A549 (cell line): ENCODE data around the gene FAM72A. TPM values are rescaled to one million over a fixed set of nuclear protein-coding genes. Genes with fewer than 3 reads are reported as not detected.
"Not testable (repeated sequence)": the region's sequence is repeated elsewhere in the genome, so short reads cannot be mapped to it uniquely, and the experiment has no call there.

Source experiments
- ATAC-seq, 2 experiments: fragments of 200-7000 bp in 1 of 2; fragments of >200 bp in 1 of 2; cut with Nextera tagmentation in 1 of 2; cut with Tn5 transposase in 1 of 2; 3 replicates each; pipeline versions ENCODE4 v1.8.0 to v1.9.1; 2018 to 2020; ENCODE audit warnings: mild to moderate bottlenecking in 1 of 2, moderate library complexity in 1 of 2
- CTCF ChIA-PET: fragments of 300-600 bp; sonication (Branson Sonifier 250); formaldehyde crosslinking; extraction: SDS; loops from one replicate; lab custom pipeline; 2021; ENCODE audit warnings: antibody characterized with exemption, inconsistent platforms; lab: Yijun Ruan, JAX
- POLR2A ChIA-PET: fragments of 350-600 bp; formaldehyde crosslinking; extraction: SDS; loops from one replicate; lab custom pipeline; 2021; ENCODE audit warnings: antibody characterized with exemption, inconsistent platforms; lab: Yijun Ruan, JAX
- DNase-seq, 2 experiments: peaks; one replicate each; pipeline versions ENCODE4 v3.0.0 to v3.0.0-alpha.2; 2011 to 2016; ENCODE audit warnings: low read depth in 1 of 2, low spot score in 1 of 2
- FAIRE-seq: peaks from 2 replicates; lab custom pipeline; 2011; peaks lifted over from hg19 to GRCh38; lab: Jason Lieb, UNC
- H3K27ac ChIP-seq, 2 experiments: fragments of >200 bp; sonication (Bioruptor Twin); formaldehyde crosslinking; 3 replicates each; pipeline ENCODE4 v1.5.1; 2016 to 2017
- H3K4me1 ChIP-seq: fragments of >200 bp; sonication (Bioruptor Twin); formaldehyde crosslinking; 3 replicates; pipeline ENCODE4 v1.6.1; 2016
- H3K4me2 ChIP-seq: fragments of >200 bp; sonication (Bioruptor Twin); formaldehyde crosslinking; 3 replicates; pipeline ENCODE4 v1.6.1; 2016
- H3K4me3 ChIP-seq: fragments of >200 bp; sonication (Bioruptor Twin); formaldehyde crosslinking; 3 replicates; pipeline ENCODE4 v1.5.1; 2016
- H3K9me3 ChIP-seq: fragments of >200 bp; sonication (Bioruptor Twin); formaldehyde crosslinking; 3 replicates; pipeline ENCODE4 v1.6.1; 2016
- HOXB13 ChIP-seq: fragments of 250-450 bp; sonication (Bioruptor Pico); IDR thresholded peaks from 2 replicates; pipeline ENCODE4 v1.5.0; 2020; ENCODE audit warnings: low read depth, mild to moderate bottlenecking, moderate library complexity
- RFX5 ChIP-seq: fragments of 450-650 bp; IDR thresholded peaks from 2 replicates; pipeline ENCODE4 v1.7.1; 2014; ENCODE audit warnings: antibody characterized with exemption, mild to moderate bottlenecking, moderate library complexity
- WGBS: methylation state at CpG from one replicate; pipeline ENCODE4 v1.1.6; 2017; ENCODE audit errors: missing lambda C conversion rate; 5-methylcytosine and 5-hydroxymethylcytosine counted together
- polyA minus RNA-seq: library from RNA; depleted of rRNA, polyadenylated mRNA; stranded (reverse); fragments of >200 nt; gene quantifications from 2 replicates; pipeline ENCODE4 v1.2.3, GENCODE V29; 2011; rRNA and poly(A)+ RNA removed
- polyA plus RNA-seq, 4 experiments: library from polyadenylated mRNA; depleted of rRNA in 3 of 4; stranded (reverse); fragments of >200 nt; fragmentation: RNase III in 1 of 4; extraction: RNeasy Plus Mini Kit Qiagen cat#74134 plus additional on column Dnase treatment in 1 of 4; gene quantifications; 2 replicates in 3 of 4; 3 replicates in 1 of 4; pipeline ENCODE4 v1.2.3, GENCODE V29; 2011 to 2017
- TF ChIP-seq, protein P1 (sequence below): IDR thresholded peaks from 2 replicates; pipeline ENCODE4 v1.6.1; 2012

FAM72A gene
- polyA plus RNA-seq (2011; rRNA removed), result 16.8 and 17.5 TPM in 2 replicates
- 11.6 and 12.1 TPM in 2 replicates for polyA plus RNA-seq (2012; cell fraction: cytosol; rRNA removed)
- polyA plus RNA-seq (2012; cell fraction: nucleus; rRNA removed), result 6.1 and 9.2 TPM in 2 replicates
- polyA plus RNA-seq (2017; fragmentation: RNase III; extraction: RNeasy Plus Mini Kit Qiagen cat#74134 plus additional on column Dnase treatment), result 18.7 to 20.0 TPM (median 18.8 TPM) in 3 replicates
- polyA minus RNA-seq, result 6.7 and 7.9 TPM in 2 replicates

DNA sequence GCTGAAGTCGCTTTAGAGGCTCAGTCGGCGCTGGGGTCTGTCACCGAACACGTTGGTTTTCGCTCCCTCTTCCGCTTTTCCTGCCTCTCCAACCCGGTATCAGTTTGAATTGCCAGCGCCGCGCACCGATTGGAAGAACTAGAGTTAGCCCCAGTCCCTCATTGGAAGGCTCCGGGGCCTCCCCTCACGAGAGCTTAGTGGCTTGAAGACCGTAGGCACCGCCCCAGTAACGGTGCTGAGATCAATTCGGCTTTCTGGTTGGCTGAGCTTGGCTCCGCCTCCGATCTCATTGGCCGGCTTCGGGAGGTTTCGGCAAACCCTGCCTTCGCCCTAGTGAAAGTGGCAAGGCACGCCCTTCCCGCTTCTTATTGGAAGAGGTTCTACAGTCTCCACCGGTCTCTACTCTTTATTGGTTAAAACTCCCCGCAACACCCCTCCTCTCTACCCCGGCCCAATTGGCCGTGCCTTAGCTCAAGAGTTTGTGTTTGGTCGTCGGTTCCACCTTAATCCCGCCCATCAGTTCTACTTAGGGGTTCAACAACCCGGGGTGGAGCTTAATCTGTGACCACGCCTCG, at the start of gene FAM72A:
Gene FAM72A (minus strand): TSS at position 51 of the 575 bp plus-strand sequence. CDS start 814 bp downstream, outside the sequence.
- FAIRE-seq, CTCF ChIA-PET, H3K9me3 ChIP-seq, H3K4me2 ChIP-seq, H3K4me1 ChIP-seq: not testable (repeated sequence)
- Histone ChIP-seq H3K27ac (peak within 1 kb of the TSS; percentile 70 to 88), H3K4me3 (peak within 1 kb of the TSS; percentile 50)
- under 1% methylated on average over 15 of the region's 36 CpGs for WGBS
- TF ChIP-seq, protein P1, sequence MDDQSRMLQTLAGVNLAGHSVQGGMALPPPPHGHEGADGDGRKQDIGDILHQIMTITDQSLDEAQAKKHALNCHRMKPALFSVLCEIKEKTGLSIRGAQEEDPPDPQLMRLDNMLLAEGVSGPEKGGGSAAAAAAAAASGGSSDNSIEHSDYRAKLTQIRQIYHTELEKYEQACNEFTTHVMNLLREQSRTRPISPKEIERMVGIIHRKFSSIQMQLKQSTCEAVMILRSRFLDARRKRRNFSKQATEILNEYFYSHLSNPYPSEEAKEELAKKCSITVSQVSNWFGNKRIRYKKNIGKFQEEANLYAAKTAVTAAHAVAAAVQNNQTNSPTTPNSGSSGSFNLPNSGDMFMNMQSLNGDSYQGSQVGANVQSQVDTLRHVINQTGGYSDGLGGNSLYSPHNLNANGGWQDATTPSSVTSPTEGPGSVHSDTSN, result peak; percentile 60; the same call in 1 of the 2 replicates
- TF ChIP-seq HOXB13 (peak; percentile 83; the same call in 1 of the 2 replicates), RFX5 (peak; percentile 75; the same call in 1 of the 2 replicates)
- ATAC-seq, result peak; percentile 75 to 89
- DNase-seq, result peak; percentile 78 to 99
- POLR2A ChIA-PET, result interaction anchor here (0.6 kb wide), 1 partner anchor 612 kb away, joined by 7 read pairs; no protein-coding TSS in a partner anchor

DNA sequence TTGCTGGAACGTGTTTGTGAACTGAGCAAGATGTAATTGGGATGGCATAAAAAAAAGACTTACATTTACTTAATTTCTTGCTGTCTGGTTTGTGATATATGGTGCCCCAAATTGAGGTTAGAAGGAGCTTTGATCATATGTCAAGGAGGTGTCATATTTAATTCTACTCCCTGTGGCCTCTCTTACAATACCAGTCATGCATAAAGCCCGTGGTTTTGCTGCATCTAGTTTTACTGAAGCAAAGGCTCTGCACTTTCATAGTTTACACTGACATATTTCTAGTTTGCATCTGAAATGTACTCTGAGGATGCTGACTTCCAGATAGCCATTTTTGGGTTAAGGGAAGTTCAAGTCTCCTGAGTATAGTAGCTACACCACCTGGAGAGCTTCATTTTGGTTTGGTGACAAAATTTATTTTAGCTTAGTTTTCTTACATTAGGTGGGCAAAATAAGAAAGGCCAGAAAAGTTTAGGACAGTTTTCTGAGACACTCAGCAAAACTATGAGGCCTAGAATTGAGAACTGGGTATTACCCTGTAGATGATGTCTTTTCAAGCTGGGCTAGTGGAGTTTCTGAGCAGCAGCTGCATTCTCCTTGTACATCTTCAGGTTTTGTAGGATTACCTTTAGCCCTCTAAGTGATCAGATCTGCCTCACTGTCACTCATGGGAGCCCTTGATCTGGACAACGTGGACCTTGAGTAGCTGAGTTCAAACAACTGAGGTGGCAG, 48.5 kb upstream of the FAM72A start:
- 91% methylated on average over 2 of the region's 3 CpGs for WGBS

DNA sequence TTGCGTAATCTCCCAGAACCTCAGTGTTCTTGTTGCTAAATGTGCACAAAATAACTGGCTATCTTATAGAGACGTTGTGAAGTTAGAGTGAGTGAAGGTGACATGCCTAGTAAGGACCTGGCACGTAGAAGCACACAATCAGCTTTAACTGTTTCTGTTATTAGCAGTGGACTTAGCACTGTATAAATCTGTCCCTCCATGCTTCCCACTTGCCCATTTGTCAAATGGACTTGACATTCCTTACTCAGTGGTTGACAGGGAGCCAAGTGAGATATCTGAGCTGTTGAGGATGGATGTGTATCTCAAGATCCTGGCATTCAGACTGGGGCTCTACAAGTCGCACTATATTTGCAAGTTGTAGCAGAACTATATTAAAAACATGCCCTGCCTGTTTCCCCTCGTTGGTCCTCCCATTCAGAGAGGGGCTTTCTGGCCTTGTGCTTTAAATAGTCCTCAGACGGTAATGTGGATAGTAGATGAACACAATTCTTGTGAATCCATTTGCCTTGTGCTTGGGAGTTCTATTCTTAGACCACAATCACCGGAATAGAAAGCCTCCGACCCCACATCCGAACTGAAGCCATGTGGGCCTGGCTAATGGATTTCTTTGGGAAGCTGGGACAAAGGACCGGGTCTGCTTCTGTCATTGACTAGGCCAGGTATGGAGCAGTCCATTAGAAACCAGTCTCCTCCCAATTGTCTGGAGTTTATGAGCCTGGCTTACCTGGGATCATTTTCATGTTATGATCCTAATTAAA, 43.7 kb upstream of the FAM72A start:
- H3K4me1 ChIP-seq, H3K27ac ChIP-seq, H3K4me2 ChIP-seq, H3K4me3 ChIP-seq, FAIRE-seq, DNase-seq, H3K9me3 ChIP-seq, POLR2A ChIA-PET, ATAC-seq, CTCF ChIA-PET: not testable (repeated sequence)
- WGBS, result no CpG with 5 or more reads among the region's 10 CpGs

More for the DNA sequence above, 48.5 kb upstream of the FAM72A start:
- H3K4me3 ChIP-seq, H3K4me1 ChIP-seq, DNase-seq, H3K27ac ChIP-seq, FAIRE-seq, ATAC-seq, H3K4me2 ChIP-seq, H3K9me3 ChIP-seq, POLR2A ChIA-PET, CTCF ChIA-PET: not testable (repeated sequence)

DNA sequence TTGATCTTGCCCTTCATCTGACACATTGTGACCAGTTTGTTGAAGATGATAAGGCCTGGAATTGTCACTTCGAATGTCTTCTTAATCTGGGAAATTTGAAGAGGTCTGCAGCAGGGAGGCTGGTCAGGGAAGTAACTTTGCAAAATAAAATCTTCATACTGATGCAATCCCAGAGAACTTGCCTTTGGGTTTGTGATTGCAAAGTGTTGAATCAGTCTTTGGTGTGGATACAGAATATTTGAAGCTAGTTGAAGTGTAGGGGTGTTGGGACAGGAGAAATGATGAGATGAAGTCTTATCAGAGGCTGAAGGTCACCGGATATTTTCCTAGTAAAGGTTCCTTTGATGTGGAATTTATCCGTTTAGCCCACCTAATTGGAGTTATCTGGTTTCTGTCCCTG, 42.8 kb upstream of the FAM72A start:
- DNase-seq, ATAC-seq, FAIRE-seq, H3K4me3 ChIP-seq, H3K4me1 ChIP-seq, CTCF ChIA-PET, H3K27ac ChIP-seq, H3K4me2 ChIP-seq, POLR2A ChIA-PET, H3K9me3 ChIP-seq: not testable (repeated sequence)
- WGBS, result 60% methylated on average over 1 of the region's 3 CpGs

DNA sequence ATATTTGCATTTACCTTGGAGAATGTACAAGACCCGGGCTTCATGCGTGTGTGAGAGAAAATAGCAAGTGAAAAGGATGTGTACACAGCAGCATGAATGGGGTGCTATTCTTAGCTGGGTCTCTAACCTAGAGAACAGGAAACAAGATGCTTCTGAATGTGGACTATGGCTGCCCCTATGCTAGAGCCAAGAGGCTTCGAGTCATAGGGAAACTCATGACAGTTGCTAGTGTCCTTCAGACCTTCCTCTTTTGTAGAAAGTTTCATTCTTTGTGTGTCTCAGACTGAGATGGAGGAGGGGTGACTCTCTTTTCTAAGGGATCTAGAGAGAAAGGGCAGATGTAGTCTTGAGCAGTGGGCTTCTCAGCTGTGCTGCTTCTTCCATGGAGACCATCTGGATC, 40.7 kb upstream of the FAM72A start:
- 63% methylated on average over 3 of the region's 3 CpGs for WGBS
- peak in 1 of 2 experiments; percentile 44; a peak in 3 of 6 replicates for ATAC-seq
- POLR2A ChIA-PET, H3K9me3 ChIP-seq, H3K4me3 ChIP-seq, H3K4me1 ChIP-seq, H3K27ac ChIP-seq, FAIRE-seq, DNase-seq, H3K4me2 ChIP-seq, CTCF ChIA-PET: not testable (repeated sequence)

DNA sequence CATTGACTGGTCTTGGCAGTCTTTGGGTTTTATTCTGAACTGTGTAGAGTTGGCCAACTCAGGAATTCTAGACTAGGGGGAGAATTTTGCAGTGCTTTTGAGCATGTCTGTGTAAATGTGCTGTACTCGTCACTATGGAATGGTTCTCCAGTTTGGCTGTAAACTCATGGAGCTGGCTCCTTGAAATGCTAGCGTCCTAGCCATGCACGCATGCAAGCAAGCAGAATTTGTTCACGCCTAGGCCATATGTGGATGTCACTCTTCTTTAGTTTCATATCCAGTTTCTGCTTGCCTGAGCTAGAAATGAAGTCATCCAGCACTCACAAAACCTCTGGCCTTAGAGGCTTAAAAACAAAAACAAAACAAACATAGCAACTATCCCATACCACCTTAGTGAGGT, 37.6 kb upstream of the FAM72A start:
- POLR2A ChIA-PET, FAIRE-seq, ATAC-seq, H3K4me2 ChIP-seq, H3K4me1 ChIP-seq, H3K9me3 ChIP-seq, CTCF ChIA-PET, H3K27ac ChIP-seq, DNase-seq, H3K4me3 ChIP-seq: not testable (repeated sequence)
- 91% methylated on average over 4 of the region's 4 CpGs for WGBS

DNA sequence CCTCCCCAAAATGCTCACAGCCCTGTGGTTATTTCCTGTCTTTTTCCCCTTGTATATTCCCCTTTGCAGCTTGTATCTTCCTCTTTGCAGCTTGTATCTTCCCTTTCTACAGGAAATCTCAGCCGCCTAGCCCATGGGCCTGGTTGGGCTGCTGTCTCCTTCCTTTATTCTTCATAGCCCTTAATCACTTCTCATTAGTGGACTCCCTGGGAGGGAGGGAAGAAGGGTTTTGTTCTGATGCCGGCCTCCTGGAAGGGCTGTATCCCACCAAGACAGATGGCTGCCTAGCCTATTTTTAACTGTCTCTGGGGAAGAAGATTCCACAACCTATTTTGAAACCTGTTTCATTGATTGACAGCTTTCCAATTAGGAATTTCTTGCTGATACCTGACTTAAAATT, 32.6 kb upstream of the FAM72A start:
- H3K9me3 ChIP-seq, H3K4me3 ChIP-seq, H3K27ac ChIP-seq, FAIRE-seq, POLR2A ChIA-PET, ATAC-seq, H3K4me1 ChIP-seq, CTCF ChIA-PET, H3K4me2 ChIP-seq, DNase-seq: not testable (repeated sequence)
- no CpG with 5 or more reads among the region's 2 CpGs for WGBS

DNA sequence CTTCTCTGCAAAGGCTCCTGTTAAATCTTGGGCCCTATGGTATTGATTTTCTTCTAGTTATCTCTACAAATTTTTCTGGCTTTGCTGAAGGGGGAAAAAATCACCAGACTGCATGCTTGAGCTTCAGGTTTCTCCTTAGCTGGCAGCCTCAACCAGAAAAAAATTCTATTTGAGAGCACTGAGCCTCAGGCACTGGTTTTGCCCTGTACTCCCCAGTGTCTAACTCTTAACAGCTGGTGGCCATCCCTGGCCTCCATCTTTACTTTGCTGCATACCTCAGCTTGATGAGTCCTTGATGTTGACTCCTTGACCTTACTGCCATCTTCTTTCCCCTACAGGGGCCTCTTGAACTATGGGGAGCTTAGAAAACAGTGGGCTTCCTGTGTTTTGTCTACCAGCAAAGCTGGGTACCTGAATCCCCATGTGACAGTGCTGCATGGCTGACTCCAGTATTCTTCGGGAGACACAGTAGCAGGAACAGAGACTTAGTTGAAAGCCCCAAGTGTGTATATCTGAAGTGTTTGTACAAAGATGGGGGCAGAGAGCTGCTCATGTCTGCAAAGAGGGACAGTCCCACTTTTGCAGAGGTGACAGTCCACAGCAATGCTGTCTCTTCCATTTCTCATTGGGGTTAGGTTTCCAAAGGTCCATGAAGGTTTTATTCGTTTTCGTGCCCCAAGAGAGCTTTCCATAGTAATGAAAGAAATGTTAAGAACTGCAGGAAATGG, 31.7 kb upstream of the FAM72A start:
- ATAC-seq, H3K9me3 ChIP-seq, H3K4me2 ChIP-seq, DNase-seq, H3K27ac ChIP-seq, POLR2A ChIA-PET, H3K4me1 ChIP-seq, H3K4me3 ChIP-seq, CTCF ChIA-PET, FAIRE-seq: not testable (repeated sequence)
- WGBS, result 93% methylated on average over 2 of the region's 3 CpGs

DNA sequence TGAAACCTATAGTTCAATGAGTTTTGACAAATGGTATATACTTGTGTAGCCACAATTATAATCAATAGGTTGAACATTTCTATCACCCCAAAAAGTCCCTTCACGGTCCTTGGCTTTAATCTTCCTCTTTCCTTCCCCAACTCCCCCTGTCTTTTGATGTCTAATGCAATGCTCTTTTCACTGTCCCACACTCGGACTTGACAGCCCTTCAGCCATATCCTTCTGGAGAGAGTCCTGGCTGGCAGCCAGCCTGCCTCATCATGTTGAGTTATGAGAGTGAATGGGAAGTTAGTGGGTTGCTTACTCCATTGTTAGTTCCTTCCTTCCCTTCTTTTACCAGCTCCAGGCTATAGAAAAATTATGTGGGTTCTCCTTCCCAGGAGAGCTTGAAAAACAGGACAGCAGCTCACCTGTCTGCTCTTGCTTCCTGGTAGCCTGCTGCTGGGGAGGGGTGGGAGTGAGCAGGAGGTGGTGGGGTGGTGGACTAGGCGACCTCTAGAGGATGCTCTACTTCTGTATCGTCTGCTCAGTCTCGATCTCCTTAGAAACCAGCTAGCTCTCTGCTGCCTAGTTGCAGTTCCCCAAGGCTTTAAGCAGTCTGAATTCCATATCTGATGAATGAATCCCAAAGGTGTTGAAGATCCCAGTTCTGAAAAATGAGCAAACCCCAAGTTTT, 30.5 kb upstream of the FAM72A start:
- CTCF ChIA-PET, POLR2A ChIA-PET, H3K9me3 ChIP-seq, H3K4me3 ChIP-seq, DNase-seq, FAIRE-seq, H3K4me2 ChIP-seq, H3K27ac ChIP-seq, H3K4me1 ChIP-seq: not testable (repeated sequence)
- peak; percentile 80 to 95; a peak in 4 of 6 replicates for ATAC-seq
- 78% methylated on average over 2 of the region's 5 CpGs for WGBS
